Measurements from ENCODE around the gene PROB1. TPM values are rescaled to one million over a fixed set of nuclear protein-coding genes. Genes with fewer than 3 reads are reported as not detected.

The PROB1 gene
- total RNA-seq, 1 donor from 2014 or later: 3.6 TPM

DNA sequence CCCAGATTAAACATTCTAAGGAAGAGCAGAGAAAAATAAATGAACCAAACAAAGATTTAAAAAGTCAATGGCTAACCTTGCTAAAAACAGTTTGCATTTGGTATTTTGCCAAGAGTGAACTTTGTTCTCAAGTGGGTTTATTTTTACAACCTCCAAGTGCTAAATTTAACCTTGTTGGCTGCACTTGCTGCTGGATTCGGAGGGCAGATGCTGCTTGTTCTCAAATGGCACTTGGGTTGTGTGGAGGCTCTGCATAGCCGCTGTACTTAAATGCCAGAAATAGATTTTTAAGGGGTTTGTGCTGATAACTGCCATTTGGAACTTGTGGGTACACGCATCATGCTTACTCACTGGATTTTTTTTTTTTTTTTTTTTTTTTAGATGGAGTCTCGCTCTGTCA is 22.3 kb upstream of the PROB1 start:
- Mint-ChIP-seq H3K9me3 (no peaks in the 10 kb centered on the region), H3K27me3 (no peaks in the 10 kb centered on the region), H3K4me1 (peaks cover under 1% of the 10 kb centered on the region), H3K4me3 (no peak overlapping the region), H3K27ac (no peak overlapping the region), H3K36me3 (ENCODE audit: low read depth) (peaks cover 23% of the 10 kb centered on the region)
- no peak for DNase-seq
- TF ChIP-seq, protein P1, sequence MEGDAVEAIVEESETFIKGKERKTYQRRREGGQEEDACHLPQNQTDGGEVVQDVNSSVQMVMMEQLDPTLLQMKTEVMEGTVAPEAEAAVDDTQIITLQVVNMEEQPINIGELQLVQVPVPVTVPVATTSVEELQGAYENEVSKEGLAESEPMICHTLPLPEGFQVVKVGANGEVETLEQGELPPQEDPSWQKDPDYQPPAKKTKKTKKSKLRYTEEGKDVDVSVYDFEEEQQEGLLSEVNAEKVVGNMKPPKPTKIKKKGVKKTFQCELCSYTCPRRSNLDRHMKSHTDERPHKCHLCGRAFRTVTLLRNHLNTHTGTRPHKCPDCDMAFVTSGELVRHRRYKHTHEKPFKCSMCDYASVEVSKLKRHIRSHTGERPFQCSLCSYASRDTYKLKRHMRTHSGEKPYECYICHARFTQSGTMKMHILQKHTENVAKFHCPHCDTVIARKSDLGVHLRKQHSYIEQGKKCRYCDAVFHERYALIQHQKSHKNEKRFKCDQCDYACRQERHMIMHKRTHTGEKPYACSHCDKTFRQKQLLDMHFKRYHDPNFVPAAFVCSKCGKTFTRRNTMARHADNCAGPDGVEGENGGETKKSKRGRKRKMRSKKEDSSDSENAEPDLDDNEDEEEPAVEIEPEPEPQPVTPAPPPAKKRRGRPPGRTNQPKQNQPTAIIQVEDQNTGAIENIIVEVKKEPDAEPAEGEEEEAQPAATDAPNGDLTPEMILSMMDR (IDR thresholded peaks at IDR 0.05): no peak
- intact Hi-C loops (cut with micrococcal nuclease): no loop called here
- ChIA-PET CTCF (no interaction called here), POLR2A (no interaction called here)
- no peak for ATAC-seq (ENCODE audit: low read depth)

DNA sequence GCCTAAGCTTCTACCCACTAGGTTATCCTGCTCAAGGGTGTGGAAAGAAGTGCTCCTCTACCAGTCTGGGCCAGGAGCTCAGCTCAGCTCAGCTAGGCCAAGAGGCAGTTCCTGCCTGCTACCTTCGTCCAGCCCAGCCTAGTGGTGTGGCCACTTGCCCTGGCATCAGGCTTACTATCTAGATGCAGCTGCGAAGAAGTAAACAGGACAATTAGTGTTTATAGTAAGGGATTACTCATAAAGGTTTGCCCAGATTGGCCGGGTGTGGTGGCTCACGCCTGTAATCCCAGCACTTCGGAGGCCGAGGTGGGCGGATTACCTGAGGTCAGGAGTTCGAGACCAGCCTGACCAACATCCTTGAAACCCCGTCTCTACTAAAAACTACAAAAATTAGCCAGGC is 21.7 kb upstream of the PROB1 start:
- TF ChIP-seq, protein P1 (IDR thresholded peaks at IDR 0.05): no peak
- H3K27me3 Mint-ChIP-seq: no peaks in the 10 kb centered on the region
- ATAC-seq (ENCODE audit: low read depth) (no peak), DNase-seq (no peak)
- H3K27ac Mint-ChIP-seq: no peak overlapping the region
- no peaks in the 10 kb centered on the region for H3K4me1 Mint-ChIP-seq
- CTCF ChIA-PET: no interaction called here
- intact Hi-C loops (cut with micrococcal nuclease): no loop called here
- peaks cover 22% of the 10 kb centered on the region for H3K36me3 Mint-ChIP-seq (ENCODE audit: low read depth)
- no peak overlapping the region for H3K4me3 Mint-ChIP-seq
- POLR2A ChIA-PET: no interaction called here
- no peaks in the 10 kb centered on the region for H3K9me3 Mint-ChIP-seq

DNA sequence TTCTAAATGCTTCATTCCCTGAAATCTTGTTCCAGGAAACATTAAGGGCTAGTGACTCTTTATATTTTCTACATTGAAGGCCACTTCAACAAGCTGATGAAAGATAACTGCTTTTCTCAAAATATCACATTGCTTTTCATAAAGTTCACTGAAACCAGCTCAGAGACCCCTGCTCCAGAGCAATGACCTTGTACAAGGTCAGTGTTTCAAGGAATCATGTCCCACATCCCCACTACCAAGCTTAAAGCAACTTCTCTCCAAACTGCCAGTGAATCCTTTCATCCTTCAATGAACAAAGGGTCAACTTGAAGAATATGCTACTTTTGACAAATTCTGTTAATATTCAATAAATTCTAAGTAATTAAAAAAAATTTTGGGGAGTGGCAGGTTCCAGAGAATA is 21.0 kb upstream of the PROB1 start:
- intact Hi-C loops (cut with micrococcal nuclease): no loop called here
- DNase-seq (no peak), ATAC-seq (ENCODE audit: low read depth) (no peak)
- Mint-ChIP-seq H3K4me1 (no peaks in the 10 kb centered on the region), H3K27ac (no peak overlapping the region), H3K36me3 (ENCODE audit: low read depth) (peaks cover 22% of the 10 kb centered on the region), H3K27me3 (no peaks in the 10 kb centered on the region), H3K4me3 (no peak overlapping the region), H3K9me3 (no peaks in the 10 kb centered on the region)
- TF ChIP-seq, protein P1 (IDR thresholded peaks at IDR 0.05): no peak
- POLR2A ChIA-PET: interaction anchor here (0.6 kb wide), 1 partner anchor 353 kb away, joined by 5 read pairs; no protein-coding TSS in a partner anchor
- CTCF ChIA-PET: interaction anchor here (0.7 kb wide), 1 partner anchor 8 kb away, joined by 3 read pairs; no protein-coding TSS in a partner anchor

DNA sequence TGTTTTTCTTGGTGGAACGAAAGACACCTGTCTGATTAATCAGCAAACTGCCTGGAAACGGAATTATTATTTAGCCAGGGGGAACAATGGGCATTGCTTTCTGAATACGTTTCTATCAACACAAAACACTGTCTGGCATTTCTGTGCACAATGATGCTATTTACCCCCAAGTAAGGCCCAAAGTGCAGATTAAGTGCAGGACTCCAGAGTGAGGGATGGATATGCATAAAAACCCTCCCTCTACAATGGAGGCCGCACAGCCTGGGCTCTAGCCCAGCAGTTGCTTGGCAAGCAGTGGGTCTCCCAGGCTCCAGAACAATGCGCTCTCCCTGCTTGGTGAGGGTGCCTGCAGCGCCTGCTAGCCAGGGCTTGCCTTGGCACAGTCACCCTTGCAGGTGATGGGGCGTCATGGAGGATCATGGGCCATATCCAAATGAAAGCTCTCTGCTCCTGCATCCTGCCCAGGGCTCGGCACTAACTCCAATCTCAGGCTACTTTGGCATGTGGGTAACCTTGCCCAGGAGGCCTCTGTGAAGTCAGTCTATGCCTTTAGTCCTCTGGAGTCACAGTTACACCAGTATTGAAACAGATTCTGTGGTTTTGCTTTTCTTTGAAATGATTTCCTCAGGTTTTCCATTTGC is 20.4 kb upstream of the PROB1 start:
- TF ChIP-seq, protein P1 (IDR thresholded peaks at IDR 0.05): no peak
- H3K36me3 Mint-ChIP-seq (ENCODE audit: low read depth): peaks cover 20% of the 10 kb centered on the region
- H3K27me3 Mint-ChIP-seq: no peaks in the 10 kb centered on the region
- CTCF ChIA-PET: no interaction called here
- intact Hi-C loops (cut with micrococcal nuclease): no loop called here
- POLR2A ChIA-PET: interaction anchor here (0.6 kb wide), 1 partner anchor 353 kb away, joined by 5 read pairs; no protein-coding TSS in a partner anchor
- no peaks in the 10 kb centered on the region for H3K4me1 Mint-ChIP-seq
- ATAC-seq (ENCODE audit: low read depth) (no peak), DNase-seq (no peak)
- H3K9me3 Mint-ChIP-seq: no peaks in the 10 kb centered on the region
- H3K4me3 Mint-ChIP-seq: no peak overlapping the region
- no peak overlapping the region for H3K27ac Mint-ChIP-seq

DNA sequence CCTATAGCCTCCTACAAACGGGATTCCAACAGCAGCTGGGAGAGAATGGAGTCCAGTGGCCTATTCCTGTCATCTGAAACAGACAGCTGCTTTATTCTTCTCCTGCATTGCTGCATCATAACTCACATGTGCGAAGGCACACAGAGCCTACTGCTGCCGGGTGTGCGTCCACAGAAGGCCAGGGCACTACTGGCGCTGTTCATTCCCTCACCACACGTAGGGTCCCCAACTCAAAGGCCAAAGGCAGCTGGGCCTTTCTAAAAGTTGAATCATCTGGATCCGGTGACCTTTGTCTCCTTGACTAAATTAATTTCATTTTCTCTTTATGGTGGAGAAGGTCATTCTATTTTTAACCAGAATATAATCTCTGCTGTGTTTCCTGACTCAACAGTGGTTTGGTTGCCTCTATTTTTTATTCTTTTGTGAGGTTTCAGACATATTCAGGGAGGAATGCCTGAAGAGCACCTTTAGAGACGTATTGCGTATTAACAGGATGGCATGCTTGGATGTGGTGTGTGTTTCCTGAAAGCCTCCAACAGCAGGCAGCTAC is 19.8 kb upstream of the PROB1 start:
- H3K4me1 Mint-ChIP-seq: no peaks in the 10 kb centered on the region
- ChIA-PET CTCF (interaction anchor here (1.1 kb wide), 1 partner anchor 21 kb away, joined by 3 read pairs; no protein-coding TSS in a partner anchor), POLR2A (no interaction called here)
- H3K36me3 Mint-ChIP-seq (ENCODE audit: low read depth): peaks cover 14% of the 10 kb centered on the region
- H3K27ac Mint-ChIP-seq: no peak overlapping the region
- H3K4me3 Mint-ChIP-seq: no peak overlapping the region
- TF ChIP-seq, protein P1 (IDR thresholded peaks at IDR 0.05): no peak
- H3K27me3 Mint-ChIP-seq: no peaks in the 10 kb centered on the region
- H3K9me3 Mint-ChIP-seq: no peaks in the 10 kb centered on the region
- intact Hi-C loops (cut with micrococcal nuclease): no loop called here
- DNase-seq (no peak), ATAC-seq (ENCODE audit: low read depth) (no peak)

Measured in activated B cell treated with CpG ODN at 0.5 μM for 24 hours (primary cell).